ENCODE data around the gene CHST3. TPM values are rescaled to one million over a fixed set of nuclear protein-coding genes. Genes with fewer than 3 reads are reported as not detected.

CHST3 gene
- total RNA-seq, 1 experiment from 2014 or later, result 6.1 TPM

DNA sequence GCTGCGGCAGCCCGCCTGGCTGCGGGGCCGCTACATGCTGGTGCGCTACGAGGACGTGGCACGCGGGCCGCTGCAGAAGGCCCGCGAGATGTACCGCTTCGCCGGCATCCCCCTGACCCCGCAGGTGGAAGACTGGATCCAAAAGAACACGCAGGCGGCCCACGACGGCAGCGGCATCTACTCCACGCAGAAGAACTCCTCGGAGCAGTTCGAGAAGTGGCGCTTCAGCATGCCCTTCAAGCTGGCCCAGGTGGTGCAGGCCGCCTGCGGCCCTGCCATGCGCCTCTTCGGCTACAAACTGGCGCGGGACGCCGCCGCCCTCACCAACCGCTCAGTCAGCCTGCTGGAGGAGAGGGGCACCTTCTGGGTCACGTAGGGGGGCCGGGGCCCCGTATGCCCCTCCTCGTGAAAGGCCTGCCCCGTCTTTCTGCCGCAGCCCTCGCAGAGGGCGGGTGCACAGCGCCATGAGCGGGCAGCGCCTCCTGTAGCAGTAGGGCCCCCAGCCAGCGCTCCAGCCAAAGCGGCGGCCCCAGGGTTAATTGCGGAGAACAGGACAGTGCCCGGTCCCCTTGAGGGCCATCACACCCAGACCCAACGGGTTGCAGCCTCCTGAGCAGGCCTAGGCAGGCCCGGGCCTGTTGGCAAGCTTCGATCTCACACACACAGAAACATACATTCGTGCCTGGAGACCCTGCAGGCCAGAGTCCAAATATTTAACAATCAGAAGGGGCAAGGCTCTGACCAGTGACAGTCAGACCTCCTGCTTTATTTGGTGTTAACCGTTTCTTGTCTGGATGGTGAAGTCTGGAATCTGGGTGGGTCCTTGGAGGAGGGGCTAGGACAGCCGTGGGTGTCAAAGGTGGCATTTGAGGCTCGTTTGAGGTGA, 44.1 kb downstream of the CHST3 start:
- H3K9me3 ChIP-seq (ENCODE audit: control insufficient read depth, low read depth, low read length), result no peaks in the 10 kb centered on the region
- H4K20me1 ChIP-seq (ENCODE audit: control insufficient read depth, insufficient read depth, insufficient read length), result no peaks in the 10 kb centered on the region
- no peaks in the 10 kb centered on the region for H3K79me2 ChIP-seq (ENCODE audit: insufficient read depth, low read length)
- Mint-ChIP-seq H3K27ac (peak overlapping the region in 1 of 3 experiments; percentile 64; a peak in 1 of 7 replicates), H3K36me3 (ENCODE audit: insufficient read depth in 1 of 3, low read depth in 3 of 3) (peaks cover 0 to 8% (median 2%) of the 10 kb centered on the region in 3 experiments; a peak in 2 of 7 replicates), H3K4me3 (no peak overlapping the region), H3K4me1 (peaks cover 2 to 3% of the 10 kb centered on the region in 2 experiments), H3K9me3 (no peaks in the 10 kb centered on the region), H3K27me3 (ENCODE audit: low read depth) (no peaks in the 10 kb centered on the region)
- no peak overlapping the region for H3K9ac ChIP-seq (ENCODE audit: extremely low read depth, insufficient read length, low read length)
- no peak overlapping the region for H2BK15ac ChIP-seq (ENCODE audit: low read depth, low read length)
- H3K14ac ChIP-seq (ENCODE audit: insufficient read depth, low read length), result no peak overlapping the region
- no peak overlapping the region for H3K56ac ChIP-seq (ENCODE audit: insufficient read length, low read depth, low read length)
- no peak overlapping the region for H4K8ac ChIP-seq (replicated peaks; ENCODE audit: insufficient read length, low read depth, low read length)
- H3K79me1 ChIP-seq (ENCODE audit: insufficient read depth, low read depth, low read length, poor library complexity, severe bottlenecking), result no peaks in the 10 kb centered on the region
- H2BK5ac ChIP-seq (ENCODE audit: insufficient read length, low read length), result no peak overlapping the region
- H3K18ac ChIP-seq (ENCODE audit: insufficient read length, low read depth, low read length), result no peak overlapping the region
- no peak overlapping the region for H3K4ac ChIP-seq (ENCODE audit: low read depth, low read length)
- no peak overlapping the region for H4K91ac ChIP-seq (ENCODE audit: insufficient read length, low read depth, low read length)
- H4K5ac ChIP-seq (ENCODE audit: insufficient read length, low read depth, low read length), result no peak overlapping the region
- H2BK12ac ChIP-seq (ENCODE audit: insufficient read length, low read depth, low read length), result no peak overlapping the region
- no peak overlapping the region for H3K23ac ChIP-seq (ENCODE audit: insufficient read length, low read depth, low read length)
- WGBS (ENCODE audit: extremely low coverage, insufficient read length, low lambda C conversion rate), result no CpG with 5 or more reads among the region's 58 CpGs
- DNase-seq, result no peak
- H3K4me2 ChIP-seq (ENCODE audit: insufficient read depth, insufficient read length, low read length), result no peak overlapping the region
- H2AK5ac ChIP-seq (ENCODE audit: insufficient read length, low read length), result no peak overlapping the region
- no peak overlapping the region for H2AFZ ChIP-seq (ENCODE audit: low read length)
- no peak overlapping the region for H3T11ph ChIP-seq (ENCODE audit: low read length)
- no peaks in the 10 kb centered on the region for H3K4me1 ChIP-seq (ENCODE audit: insufficient read depth, low read length)
- H3K23me2 ChIP-seq (ENCODE audit: insufficient read length, low read depth, low read length, poor library complexity, severe bottlenecking), result no peaks in the 10 kb centered on the region
- H3K27me3 ChIP-seq (ENCODE audit: insufficient read depth, low read length), result no peaks in the 10 kb centered on the region
- TF ChIP-seq, protein P1, sequence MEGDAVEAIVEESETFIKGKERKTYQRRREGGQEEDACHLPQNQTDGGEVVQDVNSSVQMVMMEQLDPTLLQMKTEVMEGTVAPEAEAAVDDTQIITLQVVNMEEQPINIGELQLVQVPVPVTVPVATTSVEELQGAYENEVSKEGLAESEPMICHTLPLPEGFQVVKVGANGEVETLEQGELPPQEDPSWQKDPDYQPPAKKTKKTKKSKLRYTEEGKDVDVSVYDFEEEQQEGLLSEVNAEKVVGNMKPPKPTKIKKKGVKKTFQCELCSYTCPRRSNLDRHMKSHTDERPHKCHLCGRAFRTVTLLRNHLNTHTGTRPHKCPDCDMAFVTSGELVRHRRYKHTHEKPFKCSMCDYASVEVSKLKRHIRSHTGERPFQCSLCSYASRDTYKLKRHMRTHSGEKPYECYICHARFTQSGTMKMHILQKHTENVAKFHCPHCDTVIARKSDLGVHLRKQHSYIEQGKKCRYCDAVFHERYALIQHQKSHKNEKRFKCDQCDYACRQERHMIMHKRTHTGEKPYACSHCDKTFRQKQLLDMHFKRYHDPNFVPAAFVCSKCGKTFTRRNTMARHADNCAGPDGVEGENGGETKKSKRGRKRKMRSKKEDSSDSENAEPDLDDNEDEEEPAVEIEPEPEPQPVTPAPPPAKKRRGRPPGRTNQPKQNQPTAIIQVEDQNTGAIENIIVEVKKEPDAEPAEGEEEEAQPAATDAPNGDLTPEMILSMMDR (conservative IDR thresholded peaks at IDR 0.05), result no peak
- no peak overlapping the region for H2BK20ac ChIP-seq (ENCODE audit: low read depth, low read length, poor library complexity, severe bottlenecking)
- H3K27ac ChIP-seq (ENCODE audit: insufficient read length, low read depth, low read length), result no peak overlapping the region
- no peak overlapping the region for H2BK120ac ChIP-seq (ENCODE audit: low read depth, low read length, poor library complexity, severe bottlenecking)

Measured in H9 (cell line).